GM19438 (cell line): ENCODE measurements around the gene FAM24B.

Experiments
- ATAC-seq: cut with Tn5 transposase; IDR thresholded peaks from one replicate; pipeline ENCODE4 v1.9.1; 2021; ENCODE audit warnings: low read depth; ENCODE audit not compliant: unreplicated experiment

Gene FAM24B

GRCh38 chr10:122830273-122830964, 49.0 kb downstream of the FAM24B start:
- no peak for ATAC-seq

- ATAC-seq: no peak
Measured at GRCh38 chr10:122829454-122829853, 49.9 kb downstream of the FAM24B start.

GRCh38 chr10:122828716-122829255, 50.6 kb downstream of the FAM24B start:
- no peak for ATAC-seq

- ATAC-seq: no peak
Measured at GRCh38 chr10:122827302-122827701, 52.1 kb downstream of the FAM24B start.

GRCh38 chr10:122822973-122823690, 56.2 kb downstream of the FAM24B start:
- no peak for ATAC-seq

GRCh38 chr10:122821808-122822207, 57.6 kb downstream of the FAM24B start:
- no peak for ATAC-seq

GRCh38 chr10:122815458-122815857, 63.9 kb downstream of the FAM24B start:
- no peak for ATAC-seq

GRCh38 chr10:122814493-122814892, 64.9 kb downstream of the FAM24B start:
- no peak for ATAC-seq

GRCh38 chr10:122812751-122813150, 66.6 kb downstream of the FAM24B start:
- no peak for ATAC-seq

- no peak for ATAC-seq
Measured at GRCh38 chr10:122802282-122802681, 77.1 kb downstream of the FAM24B start.
